ELR (cell line): ENCODE measurements around the gene MESP1.

ENCODE experiments used
- DNase-seq: peaks from one replicate; pipeline ENCODE4 v3.0.0-alpha.2; 2015; ENCODE audit warnings: low read depth

MESP1 gene

GRCh38 chr15:89781055-89781454, 30.0 kb upstream of the MESP1 start:
- peak; percentile 49 for DNase-seq

- no peak for DNase-seq
Observed at GRCh38 chr15:89780601-89781000, 29.6 kb upstream of the MESP1 start.

GRCh38 chr15:89778861-89779260, 27.8 kb upstream of the MESP1 start:
- no peak for DNase-seq

- no peak for DNase-seq
Observed at GRCh38 chr15:89777782-89778380, 26.8 kb upstream of the MESP1 start.

GRCh38 chr15:89777073-89777751, 26.2 kb upstream of the MESP1 start:
- peak; percentile 29 for DNase-seq

- DNase-seq = peak; percentile 88
Observed at GRCh38 chr15:89776274-89777072, 25.4 kb upstream of the MESP1 start, which contains the start of gene MESP2. Gene MESP2 (plus strand): TSS chr15:89776332. CDS start chr15:89776358, 26 bp downstream.

- no peak for DNase-seq
Observed at GRCh38 chr15:89775815-89776214, 24.8 kb upstream of the MESP1 start.

- no peak for DNase-seq
Observed at GRCh38 chr15:89774492-89774891, 23.4 kb upstream of the MESP1 start.

- peak; percentile 50 for DNase-seq
Observed at GRCh38 chr15:89772932-89773583, 22.0 kb upstream of the MESP1 start.

GRCh38 chr15:89770041-89770440, 19.0 kb upstream of the MESP1 start:
- DNase-seq = peak; percentile 51

GRCh38 chr15:89769366-89769765, 18.3 kb upstream of the MESP1 start:
- DNase-seq = no peak

- no peak for DNase-seq
Observed at GRCh38 chr15:89768071-89768500, 17.0 kb upstream of the MESP1 start.

- no peak for DNase-seq
Observed at GRCh38 chr15:89767411-89767915, 16.4 kb upstream of the MESP1 start.

- DNase-seq = no peak
Observed at GRCh38 chr15:89766357-89767311, 15.6 kb upstream of the MESP1 start.

GRCh38 chr15:89765694-89766093, 14.6 kb upstream of the MESP1 start:
- no peak for DNase-seq

GRCh38 chr15:89761929-89762328, 10.9 kb upstream of the MESP1 start:
- no peak for DNase-seq

- no peak for DNase-seq
Observed at GRCh38 chr15:89761009-89761831, 10.2 kb upstream of the MESP1 start.

- peak; percentile 78 for DNase-seq
Observed at GRCh38 chr15:89760303-89761008, 9.4 kb upstream of the MESP1 start.

GRCh38 chr15:89759835-89760234, 8.8 kb upstream of the MESP1 start:
- DNase-seq = no peak
